Prostate gland (tissue), 2 donors: ENCODE measurements around the gene SMAD1. TPM values are rescaled to one million over a fixed set of nuclear protein-coding genes. Genes with fewer than 3 reads are reported as not detected.

Source experiments
- DNase-seq: peaks from one replicate; pipeline ENCODE4 v3.0.0-alpha.2; 2019; ENCODE audit warnings: low spot score
- H3K27ac ChIP-seq, 2 donors: fragments of 200-600 bp; sonication (generic); 2 replicates each; pipeline ENCODE4 v1.5.1; 2017 to 2019
- H3K27me3 ChIP-seq: fragments of 200-600 bp; sonication (generic); replicated peaks from 2 replicates; pipeline ENCODE4 v1.5.1; 2019; ENCODE audit not compliant: insufficient read depth
- H3K36me3 ChIP-seq, 2 donors: fragments of 200-600 bp; sonication (generic); 1 replicate in 1 of 2; 2 replicates in 1 of 2; pipeline versions ENCODE4 v1.5.1 to v1.8.1; 2017 to 2019
- H3K4me1 ChIP-seq: fragments of 200-600 bp; sonication (generic); replicated peaks from 2 replicates; pipeline ENCODE4 v1.5.1; 2019
- H3K4me3 ChIP-seq, 2 donors: fragments of 200-600 bp; sonication (generic); 2 replicates each; pipeline ENCODE4 v1.5.1; 2017 to 2019
- H3K9me3 ChIP-seq: fragments of 200-600 bp; sonication (generic); 2 replicates; pipeline ENCODE4 v1.5.1; 2017
- CTCF ChIP-seq, 4 experiments: fragments of 200-600 bp in 2 of 4; fragments of 450-650 bp in 2 of 4; sonication (generic) in 2 of 4; IDR thresholded peaks; 1 replicate in 3 of 4; 2 replicates in 1 of 4; pipeline ENCODE4 v1.5.1; 2016 to 2019; ENCODE audit warnings: antibody characterized with exemption in 4 of 4, mild to moderate bottlenecking in 2 of 4, moderate library complexity in 2 of 4
- POLR2A ChIP-seq: fragments of 450-650 bp; IDR thresholded peaks from one replicate; pipeline ENCODE4 v1.6.1; 2016; ENCODE audit warnings: antibody characterized with exemption, mild to moderate bottlenecking
- POLR2AphosphoS5 ChIP-seq: sonication (generic); formaldehyde crosslinking; IDR thresholded peaks from one replicate; pipeline ENCODE4 v1.6.1; 2017; ENCODE audit warnings: antibody characterized with exemption
- whole genome bisulfite sequencing: methylation state at CpG from one replicate; pipeline ENCODE4 v1.1.5; 2018; 5-methylcytosine and 5-hydroxymethylcytosine counted together
- intact Hi-C: fragments of 100-400 bp; cut with DNase I; formaldehyde crosslinking; loops from one replicate; pipeline ENCODE4 v1.14.2; 2022
- total RNA-seq, 2 donors: library from RNA; depleted of rRNA; stranded (reverse); fragments of >200 nt; gene quantifications; one replicate each; pipeline ENCODE4 v1.1.0, GENCODE V29; 2016

SMAD1 gene
- total RNA-seq, 2 donors from 2014 or later: 21.5 to 34.3 TPM

- intact Hi-C loops: no loop called here
- Histone ChIP-seq H3K36me3 (no peaks in the 10 kb centered on the region), H3K27ac (no peak overlapping the region), H3K9me3 (no peaks in the 10 kb centered on the region), H3K27me3 (no peaks in the 10 kb centered on the region), H3K4me1 (no peaks in the 10 kb centered on the region), H3K4me3 (no peak overlapping the region)
- no peak for TF ChIP-seq CTCF (IDR thresholded peaks at IDR 0.05)
- no peak for TF ChIP-seq POLR2A
- no peak for TF ChIP-seq POLR2AphosphoS5
- DNase-seq: no peak
- 93% methylated on average over 7 of the region's 7 CpGs for WGBS
Measured at GRCh38 chr4:145563293-145563985, 81.8 kb downstream of the SMAD1 start.

- Histone ChIP-seq H3K27ac (no peak overlapping the region), H3K27me3 (no peaks in the 10 kb centered on the region), H3K36me3 (no peaks in the 10 kb centered on the region), H3K9me3 (no peaks in the 10 kb centered on the region), H3K4me3 (no peak overlapping the region), H3K4me1 (no peaks in the 10 kb centered on the region)
- WGBS: 98% methylated on average over 2 of the region's 2 CpGs
- intact Hi-C loops: no loop called here
- DNase-seq: no peak
- TF ChIP-seq CTCF (IDR thresholded peaks at IDR 0.05) (no peak), POLR2A (no peak), POLR2AphosphoS5 (no peak)
Measured at GRCh38 chr4:145564540-145564939, 82.9 kb downstream of the SMAD1 start.

- TF ChIP-seq POLR2A (no peak), POLR2AphosphoS5 (no peak), CTCF (IDR thresholded peaks at IDR 0.05) (no peak)
- 39% methylated on average over 1 of the region's 1 CpG for WGBS
- no peak for DNase-seq
- no peak overlapping the region for H3K4me3 ChIP-seq
- H3K27ac ChIP-seq: no peak overlapping the region
- no peaks in the 10 kb centered on the region for H3K36me3 ChIP-seq
- no peaks in the 10 kb centered on the region for H3K9me3 ChIP-seq
- H3K4me1 ChIP-seq: no peaks in the 10 kb centered on the region
- no peaks in the 10 kb centered on the region for H3K27me3 ChIP-seq
- intact Hi-C loops: no loop called here
Measured at GRCh38 chr4:145565328-145565727, 83.7 kb downstream of the SMAD1 start.

GRCh38 chr4:145566086-145566708 lies 84.5 kb downstream of the SMAD1 start:
- Histone ChIP-seq H3K4me3 (no peak overlapping the region), H3K36me3 (no peaks in the 10 kb centered on the region), H3K4me1 (no peaks in the 10 kb centered on the region), H3K9me3 (no peaks in the 10 kb centered on the region), H3K27ac (no peak overlapping the region), H3K27me3 (no peaks in the 10 kb centered on the region)
- no peak for DNase-seq
- WGBS: 89% methylated on average over 5 of the region's 5 CpGs
- intact Hi-C loops: no loop called here
- TF ChIP-seq POLR2A: no peak
- no peak for TF ChIP-seq POLR2AphosphoS5
- TF ChIP-seq CTCF (IDR thresholded peaks at IDR 0.05): no peak

GRCh38 chr4:145566768-145567167 lies 85.1 kb downstream of the SMAD1 start:
- Histone ChIP-seq H3K36me3 (no peaks in the 10 kb centered on the region), H3K27ac (no peak overlapping the region), H3K27me3 (no peaks in the 10 kb centered on the region), H3K9me3 (no peaks in the 10 kb centered on the region), H3K4me3 (no peak overlapping the region), H3K4me1 (no peaks in the 10 kb centered on the region)
- DNase-seq: no peak
- intact Hi-C loops: no loop called here
- TF ChIP-seq POLR2AphosphoS5: no peak
- no peak for TF ChIP-seq CTCF (IDR thresholded peaks at IDR 0.05)
- WGBS: 74% methylated on average over 5 of the region's 5 CpGs
